WTC11 (cell line): ENCODE measurements around the gene VSIG1.

Experiments used
- E2F1 ChIP-seq: sonication (generic); formaldehyde crosslinking; IDR thresholded peaks from 2 replicates; pipeline ENCODE4 v1.8.0; 2022; ENCODE audit warnings: mild to moderate bottlenecking, missing genetic modification reagents
- STAT6 ChIP-seq: sonication (generic); formaldehyde crosslinking; conservative IDR thresholded peaks from 2 replicates; pipeline ENCODE4 v1.8.1; 2023; ENCODE audit warnings: mild to moderate bottlenecking, low read depth, missing genetic modification reagents, moderate library complexity

GRCh38 chrX:108036298-108036973, 8.4 kb upstream of the VSIG1 start:
- TF ChIP-seq E2F1: no peak
- no peak for TF ChIP-seq STAT6 (CRISPR knock-in tag)
